Neuronal stem cell (in vitro differentiated cells): Measurements from ENCODE around the gene TAS2R4.

Experiments used
- DNase-seq: peaks from one replicate; pipeline ENCODE4 v3.0.0-alpha.2; 2013; ENCODE audit warnings: low spot score
- H2AFZ ChIP-seq: one replicate; pipeline ENCODE4 v1.6.1; 2013; ENCODE audit warnings: mild to moderate bottlenecking, low read length, inconsistent platforms
- H2AK5ac ChIP-seq: 2 replicates; pipeline ENCODE4 v1.6.1; 2013; ENCODE audit warnings: low read depth, mild to moderate bottlenecking, inconsistent platforms, low read length, moderate library complexity, mixed read lengths
- H2BK120ac ChIP-seq: 2 replicates; pipeline ENCODE4 v1.6.1; 2013; ENCODE audit warnings: low read depth, mild to moderate bottlenecking, inconsistent platforms, low read length, moderate library complexity, mixed read lengths
- H2BK12ac ChIP-seq: one replicate; pipeline ENCODE4 v1.6.1; 2013; ENCODE audit warnings: low read length, inconsistent platforms
- H2BK15ac ChIP-seq: 2 replicates; pipeline ENCODE4 v1.6.1; 2013; ENCODE audit warnings: mild to moderate bottlenecking, low read length, inconsistent platforms, mixed read lengths
- H2BK5ac ChIP-seq: one replicate; pipeline ENCODE4 v1.6.1; 2013; ENCODE audit warnings: inconsistent platforms, mild to moderate bottlenecking, low read length, moderate library complexity
- H3K14ac ChIP-seq: one replicate; pipeline ENCODE4 v1.6.1; 2013; ENCODE audit warnings: low read length, inconsistent platforms
- H3K18ac ChIP-seq: 2 replicates; pipeline ENCODE4 v1.6.1; 2013; ENCODE audit warnings: low read length, inconsistent platforms
- H3K23ac ChIP-seq: 2 replicates; pipeline ENCODE4 v1.6.1; 2013; ENCODE audit warnings: low read depth, mild to moderate bottlenecking, mixed read lengths, low read length, inconsistent platforms; ENCODE audit not compliant: poor library complexity
- H3K27ac ChIP-seq: replicated peaks from 3 replicates; pipeline ENCODE4 v1.5.1; 2013; ENCODE audit warnings: low read length, inconsistent platforms
- H3K27me3 ChIP-seq, 3 experiments: 2 replicates each; pipeline ENCODE4 v1.6.1; 2013; ENCODE audit warnings: low read length in 3 of 3, mild to moderate bottlenecking in 2 of 3, inconsistent platforms in 1 of 3, low read depth in 1 of 3, mixed read lengths in 1 of 3, moderate library complexity in 1 of 3; ENCODE audit not compliant: control insufficient read depth in 3 of 3, insufficient read depth in 3 of 3
- H3K36me3 ChIP-seq, 2 donors: replicated peaks in 1 of 2; 2 replicates each; pipeline ENCODE4 v1.6.1; 2013; ENCODE audit warnings: low read length in 2 of 2; ENCODE audit not compliant: control insufficient read depth in 2 of 2, insufficient read depth in 2 of 2
- H3K4ac ChIP-seq: 2 replicates; pipeline ENCODE4 v1.6.1; 2013; ENCODE audit warnings: inconsistent platforms, mild to moderate bottlenecking, low read length, moderate library complexity
- H3K4me1 ChIP-seq, 2 donors: 1 replicate in 1 of 2; 2 replicates in 1 of 2; pipeline ENCODE4 v1.6.1; 2013; ENCODE audit warnings: low read length in 2 of 2, low read depth in 1 of 2; ENCODE audit not compliant: control insufficient read depth in 2 of 2, insufficient read depth in 1 of 2
- H3K4me2 ChIP-seq: one replicate; pipeline ENCODE4 v1.6.1; 2013; ENCODE audit warnings: mild to moderate bottlenecking, low read length, inconsistent platforms; ENCODE audit not compliant: insufficient read depth, poor library complexity, severe bottlenecking
- H3K4me3 ChIP-seq, 2 donors: 2 replicates each; pipeline ENCODE4 v1.5.1; 2013; ENCODE audit warnings: low read length in 2 of 2, mild to moderate bottlenecking in 2 of 2, inconsistent platforms in 1 of 2, moderate library complexity in 1 of 2
- H3K79me1 ChIP-seq: one replicate; pipeline ENCODE4 v1.6.1; 2013; ENCODE audit warnings: low read depth, mild to moderate bottlenecking, inconsistent platforms, low read length, moderate library complexity
- H3K9ac ChIP-seq: one replicate; pipeline ENCODE4 v1.6.1; 2013; ENCODE audit warnings: mild to moderate bottlenecking, low read depth, low read length, inconsistent platforms; ENCODE audit not compliant: poor library complexity
- H3K9me3 ChIP-seq, 2 donors: replicated peaks in 1 of 2; 2 replicates each; pipeline versions ENCODE3 to v1.6.1; 2013; ENCODE audit warnings: low read length in 2 of 2, mild to moderate bottlenecking in 2 of 2, inconsistent platforms in 1 of 2, low read depth in 1 of 2, mixed read lengths in 1 of 2, moderate library complexity in 1 of 2; ENCODE audit not compliant: control insufficient read depth in 2 of 2, insufficient read depth in 1 of 2
- H4K8ac ChIP-seq: one replicate; pipeline ENCODE4 v1.6.1; 2013; ENCODE audit warnings: low read depth, mild to moderate bottlenecking, inconsistent platforms, low read length, moderate library complexity
- H4K91ac ChIP-seq: one replicate; pipeline ENCODE4 v1.6.1; 2013; ENCODE audit warnings: low read length, low read depth, mild to moderate bottlenecking, inconsistent platforms; ENCODE audit not compliant: poor library complexity
- WGBS, 2 donors: extraction: QIAGEN DNeasy Blood & Tissue Kit; methylation state at CpG; one replicate each; pipeline ENCODE4 v1.1.7; 2013; ENCODE audit warnings: missing lambda C conversion rate in 2 of 2, mixed read lengths in 1 of 2; ENCODE audit not compliant: insufficient read length in 2 of 2, insufficient replicate concordance in 1 of 2; ENCODE audit errors: extremely low coverage in 2 of 2; 5-methylcytosine and 5-hydroxymethylcytosine counted together

The TAS2R4 gene

DNA sequence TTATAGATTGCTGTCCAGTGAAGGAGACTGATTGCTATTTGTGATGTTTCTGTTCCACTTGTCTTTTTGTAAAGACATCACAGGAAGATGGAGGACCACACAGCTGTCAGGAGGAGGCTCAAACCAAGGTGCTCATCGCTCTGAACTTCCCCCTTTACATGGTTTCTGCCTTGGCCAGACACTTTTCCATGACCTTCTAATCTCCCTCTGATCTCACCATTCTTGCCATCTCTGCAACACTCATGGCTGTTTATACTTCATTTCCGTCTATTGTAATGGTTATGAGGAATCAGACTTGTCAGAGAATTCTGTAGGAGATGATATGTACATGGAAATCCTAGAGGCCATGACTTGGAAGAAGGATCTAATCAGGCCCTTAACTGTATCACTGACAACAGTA is 11.8 kb downstream of the TAS2R4 start:
- no peak overlapping the region for H2BK12ac ChIP-seq
- no peak overlapping the region for H3K27ac ChIP-seq
- no peaks in the 10 kb centered on the region for H3K27me3 ChIP-seq
- no peak overlapping the region for H3K9ac ChIP-seq
- H3K4me2 ChIP-seq = no peak overlapping the region
- H3K36me3 ChIP-seq = peaks cover 9 to 29% of the 10 kb centered on the region in 2 donors
- no peak overlapping the region for H2BK15ac ChIP-seq
- H3K23ac ChIP-seq = no peak overlapping the region
- H3K18ac ChIP-seq = no peak overlapping the region
- H3K79me1 ChIP-seq = no peaks in the 10 kb centered on the region
- H2AK5ac ChIP-seq = no peak overlapping the region
- H3K14ac ChIP-seq = no peak overlapping the region
- no peak overlapping the region for H2BK120ac ChIP-seq
- no peak overlapping the region for H2BK5ac ChIP-seq
- H2AFZ ChIP-seq = no peak overlapping the region
- no peak overlapping the region for H3K4ac ChIP-seq
- WGBS, 2 donors = no CpG with 5 or more reads among the region's 2 CpGs
- DNase-seq = no peak
- no peak overlapping the region for H3K4me3 ChIP-seq
- no peaks in the 10 kb centered on the region for H3K4me1 ChIP-seq
- H4K91ac ChIP-seq = no peak overlapping the region
- H3K9me3 ChIP-seq = no peaks in the 10 kb centered on the region
- no peak overlapping the region for H4K8ac ChIP-seq

DNA sequence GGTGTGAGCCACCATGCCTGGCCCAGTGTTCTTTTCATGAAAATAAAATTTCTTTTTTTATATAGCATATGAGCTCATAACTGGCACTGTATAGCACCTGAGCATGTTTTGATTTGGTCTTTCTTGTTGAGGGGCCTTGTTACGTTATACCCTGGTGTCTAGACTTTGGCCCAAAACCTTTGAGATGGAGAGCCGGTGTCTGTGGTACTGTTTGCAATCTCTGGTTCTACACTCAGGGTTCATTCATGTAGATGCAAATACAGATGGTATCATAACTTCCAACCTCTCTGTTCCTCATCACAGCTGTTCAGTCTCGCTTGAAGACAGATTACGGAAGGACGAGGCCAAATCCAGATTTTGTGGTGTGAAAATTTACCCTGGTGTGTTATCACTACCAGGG is 13.4 kb downstream of the TAS2R4 start, which contains the start of gene TAS2R5:
TAS2R5 (plus strand) TSS at position 301 of the 400 bp plus-strand sequence. CDS start 145 bp downstream, outside the sequence.
- no peaks in the 10 kb centered on the region for H3K4me1 ChIP-seq
- H3K18ac ChIP-seq = no peak within 1 kb of the TSS
- H3K79me1 ChIP-seq = no peaks in the 10 kb centered on the region
- no CpG with 5 or more reads among the region's 5 CpGs for WGBS, 2 donors
- peaks cover 9 to 29% of the 10 kb centered on the region in 2 donors for H3K36me3 ChIP-seq
- H3K27ac ChIP-seq = no peak within 1 kb of the TSS
- no peak within 1 kb of the TSS for H4K91ac ChIP-seq
- H3K14ac ChIP-seq = no peak within 1 kb of the TSS
- H2BK5ac ChIP-seq = no peak within 1 kb of the TSS
- H2AK5ac ChIP-seq = no peak within 1 kb of the TSS
- no peak within 1 kb of the TSS for H4K8ac ChIP-seq
- no peak within 1 kb of the TSS for H3K23ac ChIP-seq
- no peak within 1 kb of the TSS for H3K9ac ChIP-seq
- no peak within 1 kb of the TSS for H2BK120ac ChIP-seq
- H3K9me3 ChIP-seq = no peaks in the 10 kb centered on the region
- H2BK15ac ChIP-seq = no peak within 1 kb of the TSS
- H3K4me2 ChIP-seq = no peak within 1 kb of the TSS
- no peak for DNase-seq
- H3K4ac ChIP-seq = no peak within 1 kb of the TSS
- H2BK12ac ChIP-seq = no peak within 1 kb of the TSS
- H3K27me3 ChIP-seq = no peaks in the 10 kb centered on the region
- no peak within 1 kb of the TSS for H2AFZ ChIP-seq
- no peak within 1 kb of the TSS for H3K4me3 ChIP-seq

- no peak overlapping the region for H2AFZ ChIP-seq
- no peaks in the 10 kb centered on the region for H3K27me3 ChIP-seq
- no CpG with 5 or more reads among the region's 2 CpGs for WGBS, 2 donors
- no peak overlapping the region for H4K8ac ChIP-seq
- no peak overlapping the region for H4K91ac ChIP-seq
- H3K18ac ChIP-seq = no peak overlapping the region
- H3K4me3 ChIP-seq = no peak overlapping the region
- no peaks in the 10 kb centered on the region for H3K9me3 ChIP-seq
- H3K79me1 ChIP-seq = no peaks in the 10 kb centered on the region
- no peak overlapping the region for H3K23ac ChIP-seq
- no peak overlapping the region for H2AK5ac ChIP-seq
- no peak overlapping the region for H2BK12ac ChIP-seq
- H3K36me3 ChIP-seq = peaks cover 9 to 25% of the 10 kb centered on the region in 2 donors
- H3K4ac ChIP-seq = no peak overlapping the region
- no peaks in the 10 kb centered on the region for H3K4me1 ChIP-seq
- H3K4me2 ChIP-seq = no peak overlapping the region
- no peak overlapping the region for H3K14ac ChIP-seq
- H3K27ac ChIP-seq = no peak overlapping the region
- no peak overlapping the region for H3K9ac ChIP-seq
- H2BK120ac ChIP-seq = no peak overlapping the region
- no peak for DNase-seq
- H2BK5ac ChIP-seq = no peak overlapping the region
- H2BK15ac ChIP-seq = no peak overlapping the region
Measured at GRCh38 chr7:141792526-141792925, 16.1 kb downstream of the TAS2R4 start.

DNA sequence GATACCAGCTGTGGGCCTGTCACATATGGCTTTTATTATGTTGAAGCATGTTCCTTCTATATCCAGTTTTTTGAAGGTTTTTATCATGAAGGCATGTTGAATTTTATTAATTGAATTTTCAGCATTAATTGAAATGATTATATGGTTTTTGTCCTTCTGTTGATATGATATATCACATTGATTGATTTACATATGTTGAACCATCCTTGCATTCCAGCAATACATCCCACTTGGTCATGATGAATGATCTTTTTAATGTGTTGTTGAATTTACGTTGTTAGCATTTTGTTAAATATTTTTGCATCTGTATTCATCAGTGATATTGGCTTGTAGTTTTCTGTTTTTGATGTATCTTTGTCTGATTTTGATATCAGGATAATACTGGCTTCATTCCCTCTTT is 43.6 kb downstream of the TAS2R4 start:
- Histone ChIP-seq H3K27me3 (no peaks in the 10 kb centered on the region), H3K27ac (no peak overlapping the region), H4K91ac (no peak overlapping the region), H2BK5ac (no peak overlapping the region), H2BK12ac (no peak overlapping the region), H2BK120ac (no peak overlapping the region), H4K8ac (no peak overlapping the region), H3K9me3 (peaks cover 0 to 5% of the 10 kb centered on the region in 2 donors), H3K18ac (no peak overlapping the region), H3K9ac (no peak overlapping the region), H3K4me3 (no peak overlapping the region), H3K14ac (no peak overlapping the region), H3K4me2 (no peak overlapping the region), H3K36me3 (no peaks in the 10 kb centered on the region), H3K4me1 (no peaks in the 10 kb centered on the region), H3K23ac (no peak overlapping the region), H3K79me1 (no peaks in the 10 kb centered on the region), H2BK15ac (no peak overlapping the region), H3K4ac (no peak overlapping the region), H2AK5ac (no peak overlapping the region), H2AFZ (no peak overlapping the region)
- no CpG with 5 or more reads among the region's 1 CpG for WGBS, 2 donors
- no peak for DNase-seq
